Globus pallidus (tissue), 1 donor: ENCODE data around the gene ECD.

Experiments
- DNase-seq: peaks from one replicate; pipeline ENCODE4 v3.0.0-alpha.2; 2015; ENCODE audit warnings: low spot score

The ECD gene

GRCh38 chr10:73167783-73168464 is at the start of gene ECD, which contains the start of gene FAM149B1:
ECD (minus strand) TSS chr10:73168008; CDS start chr10:73163937, 4,071 bp downstream.
FAM149B1 (plus strand) TSS chr10:73168119; CDS start chr10:73168340, 221 bp downstream.
- peak; percentile 94 for DNase-seq

- DNase-seq = no peak
Measured at GRCh38 chr10:73215749-73216148, 47.9 kb upstream of the ECD start.

DNA sequence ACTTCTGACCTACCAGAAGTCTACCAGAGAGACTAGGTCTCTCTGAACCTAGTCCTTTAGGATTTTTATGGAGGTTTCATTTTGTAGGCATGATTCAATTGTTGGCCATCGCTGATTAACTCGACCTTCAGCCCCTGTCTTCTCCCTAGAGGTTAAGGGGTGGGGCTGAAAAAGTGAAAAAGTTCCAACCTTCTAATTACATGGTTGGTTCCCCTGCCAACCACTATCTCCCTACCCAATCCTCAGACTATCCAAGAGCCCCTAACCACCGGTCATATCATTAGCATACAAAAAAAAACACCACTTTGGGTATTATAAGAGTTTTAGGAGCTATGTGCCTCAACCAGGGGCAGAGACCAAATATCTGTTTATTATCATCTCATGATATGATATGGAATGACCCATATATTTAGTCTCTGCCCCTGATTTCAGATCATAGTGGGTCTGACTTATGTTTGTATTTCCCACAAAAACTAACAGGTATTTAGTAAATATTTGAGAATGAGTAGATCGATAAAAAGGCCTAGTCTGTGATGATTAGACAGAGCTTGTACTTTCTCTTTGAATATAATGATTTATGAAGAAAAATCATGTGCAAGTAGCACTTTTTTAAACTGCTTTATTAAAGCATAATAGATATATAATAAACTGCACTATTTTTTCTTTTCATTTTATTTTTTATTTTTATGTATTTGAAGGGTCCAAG is 43.5 kb upstream of the ECD start:
- DNase-seq = no peak

DNA sequence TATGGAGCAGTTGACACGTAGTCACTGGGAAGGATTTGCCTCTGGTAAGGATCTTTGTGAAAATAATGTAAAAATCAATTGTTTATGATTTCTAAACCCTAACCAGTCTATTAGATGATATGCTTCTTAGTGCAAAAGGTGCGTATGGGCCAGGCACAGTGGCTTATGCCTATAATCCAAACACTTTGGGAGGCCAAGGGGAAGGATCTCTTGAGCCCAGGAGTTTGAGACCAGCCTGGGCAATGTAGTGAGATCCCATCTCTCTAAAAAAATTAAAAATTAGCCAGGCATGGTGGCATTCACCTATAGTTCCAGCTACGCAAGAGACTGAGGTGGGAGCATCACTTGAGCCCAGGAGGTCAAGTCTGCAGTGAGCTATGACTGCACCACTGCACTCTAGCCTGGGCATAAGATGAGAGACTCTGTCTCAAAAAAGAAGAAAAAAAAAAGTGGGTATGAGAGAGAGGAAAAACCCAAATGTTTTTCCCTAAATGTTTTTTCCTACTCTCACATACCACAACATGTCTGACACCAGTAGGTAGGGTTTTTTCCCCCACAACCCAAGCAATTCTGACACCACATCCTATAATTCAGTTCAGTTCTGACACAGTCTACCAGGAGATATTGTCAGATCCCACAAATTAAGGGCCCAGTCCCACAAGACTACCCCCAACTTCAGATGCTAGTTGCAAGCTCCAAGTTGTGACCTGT is 42.7 kb upstream of the ECD start:
- DNase-seq = no peak

DNA sequence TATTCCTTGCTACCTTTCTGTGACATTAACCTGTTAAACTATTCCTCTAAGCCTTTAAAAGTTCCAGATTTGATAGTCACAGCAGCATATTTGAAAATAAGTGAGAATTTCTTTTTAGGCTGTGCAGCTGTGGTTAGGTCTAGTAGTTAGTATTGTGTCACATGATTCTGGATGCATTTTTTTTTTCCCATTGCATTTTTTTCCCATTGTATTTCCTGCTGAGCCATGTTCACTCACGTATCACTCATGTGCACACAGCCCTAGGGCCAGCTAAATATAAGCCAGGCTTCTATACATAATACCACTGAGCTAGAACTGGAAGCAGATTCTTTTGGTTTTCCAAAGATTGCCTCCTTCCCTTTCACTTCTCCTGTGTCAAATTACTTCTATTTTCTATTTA is 41.9 kb upstream of the ECD start:
- no peak for DNase-seq

DNA sequence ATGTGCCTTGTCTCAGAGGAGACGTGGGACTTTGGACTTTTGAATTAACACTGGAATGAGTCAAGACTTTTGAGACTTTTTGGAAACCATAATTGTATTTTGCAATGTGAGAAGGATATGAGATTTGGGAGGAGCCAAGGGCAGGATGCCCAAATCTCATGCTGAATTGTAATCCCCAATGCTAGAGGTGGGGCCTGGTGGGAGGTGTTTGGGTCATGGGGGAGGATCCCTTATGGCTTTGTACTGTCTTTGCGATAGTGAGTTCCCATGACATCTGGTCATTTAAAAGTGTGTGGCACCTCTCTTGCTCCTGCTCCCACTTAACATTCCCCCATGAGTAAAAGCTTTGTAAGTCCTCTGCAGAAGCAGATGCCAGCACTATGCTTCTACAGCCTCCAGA is 40.1 kb upstream of the ECD start:
- no peak for DNase-seq

- DNase-seq = no peak
Measured at GRCh38 chr10:73206385-73206784, 38.6 kb upstream of the ECD start.

DNA sequence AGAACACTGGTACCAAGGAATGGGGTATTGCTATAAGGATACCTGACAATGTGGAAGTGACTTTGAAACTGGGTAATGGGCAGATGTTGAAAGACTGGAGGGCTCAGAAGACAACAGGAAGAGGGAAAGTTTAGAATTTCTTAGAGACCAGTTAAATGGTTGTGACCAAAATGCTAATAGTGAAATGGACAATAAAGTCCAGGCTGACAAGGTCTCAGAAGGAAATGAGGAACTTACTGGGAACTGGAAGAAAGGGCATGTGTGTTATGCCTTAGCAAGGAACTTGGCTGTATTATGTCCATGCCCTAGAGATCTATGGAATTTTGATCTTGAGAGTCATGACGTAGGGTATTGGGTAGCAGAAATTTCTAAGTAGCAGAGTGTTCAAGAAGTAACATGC is 38.1 kb upstream of the ECD start:
- DNase-seq = no peak

- no peak for DNase-seq
Measured at GRCh38 chr10:73205081-73205480, 37.3 kb upstream of the ECD start.

GRCh38 chr10:73190188-73190587 is 22.4 kb upstream of the ECD start:
- no peak for DNase-seq

DNA sequence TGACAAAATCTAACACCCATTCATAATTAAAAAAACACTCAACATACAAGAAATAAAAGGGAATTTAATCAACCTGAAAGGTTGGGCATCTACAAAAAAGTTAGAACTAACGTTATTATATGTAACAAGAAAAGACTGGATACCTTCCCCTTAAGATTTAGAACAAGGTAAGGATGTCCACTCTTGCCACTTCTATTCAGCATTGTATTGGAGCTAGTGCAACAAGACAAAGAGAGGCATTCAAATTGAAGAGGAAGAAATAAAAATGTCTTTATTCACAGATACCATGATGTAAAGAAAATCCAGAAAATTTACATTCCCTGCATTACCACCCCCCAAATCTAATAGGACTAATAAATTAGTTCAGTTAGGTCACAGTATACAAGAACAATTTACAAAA is 18.5 kb upstream of the ECD start:
- DNase-seq = peak; percentile 53

DNA sequence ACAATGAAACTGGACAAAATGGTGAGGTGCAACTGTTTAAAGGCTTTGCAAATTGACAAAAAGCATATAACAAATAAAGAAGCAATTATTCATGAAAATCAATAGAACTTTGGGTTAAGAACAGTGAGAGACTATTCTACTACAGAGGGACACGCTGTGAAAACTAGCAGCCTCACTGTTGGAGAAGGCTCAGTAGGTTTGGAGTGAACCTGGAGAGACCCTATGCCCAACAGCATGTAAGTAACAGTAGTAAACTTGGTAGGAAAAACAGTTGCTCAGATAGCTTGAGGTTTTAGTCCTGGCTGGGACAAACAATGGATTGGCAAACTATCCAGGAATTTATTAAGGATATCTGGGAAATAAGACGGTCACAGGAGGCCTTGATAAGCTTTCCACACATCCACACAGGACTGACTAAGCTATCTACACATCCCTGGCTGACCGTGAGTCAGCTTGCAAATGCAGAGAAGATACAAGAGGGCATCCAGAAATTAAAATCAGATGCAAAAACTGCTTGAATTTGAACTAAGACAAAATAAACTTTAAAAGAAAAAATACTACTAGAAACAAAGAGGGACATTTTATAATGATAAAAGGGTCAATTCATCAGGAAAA is 16.0 kb upstream of the ECD start:
- DNase-seq = no peak

- no peak for DNase-seq
Measured at GRCh38 chr10:73182568-73182967, 14.8 kb upstream of the ECD start.

DNA sequence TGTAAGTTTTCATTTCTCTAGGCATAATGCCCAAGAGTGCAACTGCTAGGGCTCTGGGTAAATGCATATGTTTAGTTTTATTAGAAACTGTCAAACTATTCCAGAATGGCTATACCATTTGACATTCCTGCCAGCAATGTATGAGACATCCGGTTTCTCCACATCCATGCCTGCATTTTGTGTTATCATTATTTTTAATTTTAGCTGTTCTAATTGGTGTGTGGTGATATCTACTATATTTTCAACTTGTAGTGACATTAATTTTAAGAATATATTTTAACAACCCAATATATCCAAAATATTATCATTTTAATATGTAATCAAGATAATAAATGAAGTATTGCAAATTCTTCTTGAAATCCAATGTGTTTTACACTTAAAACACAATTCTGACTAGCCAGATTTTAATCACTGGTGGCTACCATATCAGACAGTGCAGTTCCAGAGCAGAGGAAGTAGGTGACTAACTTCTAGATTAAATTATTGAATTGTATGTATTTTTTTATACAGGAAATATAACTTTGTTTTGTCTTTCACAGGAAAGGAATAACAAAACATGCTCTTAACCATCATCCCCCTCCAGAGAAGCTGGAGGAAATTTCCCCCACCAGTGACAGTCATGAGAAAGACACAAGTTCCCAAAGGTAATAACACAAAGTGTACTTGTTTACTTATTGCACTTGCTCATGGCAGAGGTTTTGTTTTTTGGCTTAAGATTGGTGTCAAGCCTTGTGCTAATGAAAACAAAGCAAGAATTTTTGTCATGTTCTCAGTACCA is 6.5 kb upstream of the ECD start:
- no peak for DNase-seq

- DNase-seq = no peak
Measured at GRCh38 chr10:73172867-73173266, 5.1 kb upstream of the ECD start.

DNA sequence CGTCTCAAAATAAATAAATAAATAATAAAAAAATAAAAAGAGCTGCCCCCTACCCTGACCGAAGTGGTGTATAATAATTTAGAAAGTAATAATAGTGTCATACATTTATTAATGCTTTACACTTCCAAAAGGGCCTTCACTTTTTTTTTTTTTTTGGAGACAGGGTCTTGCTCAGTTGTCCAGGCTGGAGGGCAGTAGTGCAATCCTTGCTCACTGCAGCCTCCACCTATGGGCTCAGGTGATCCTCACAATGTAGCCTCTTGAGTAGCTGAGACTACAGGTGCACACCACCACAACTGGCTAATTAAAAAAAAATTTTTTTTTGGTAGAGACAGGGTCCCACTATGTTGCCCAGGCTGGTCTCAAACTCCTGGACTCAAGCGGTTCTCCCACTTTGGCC is 1.5 kb upstream of the ECD start:
- DNase-seq = no peak

DNA sequence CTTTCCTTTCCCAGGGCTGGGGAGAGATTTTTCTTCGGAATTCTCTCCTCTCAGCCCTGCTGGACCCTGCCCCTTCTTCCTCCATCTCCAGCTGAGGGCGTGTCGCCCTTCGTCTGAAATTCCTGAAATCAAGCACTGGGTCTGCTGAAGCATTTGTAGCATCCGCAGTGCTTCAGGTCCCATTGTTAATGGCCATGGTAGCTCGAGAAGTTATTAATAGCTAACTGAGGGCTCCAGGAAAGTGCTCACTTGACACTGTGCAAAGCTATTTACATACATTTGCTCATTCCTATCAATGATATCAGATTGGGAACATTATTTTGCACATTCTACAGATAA is 626 bp upstream of the ECD start:
- no peak for DNase-seq

GRCh38 chr10:73167458-73167782 is 388 bp downstream of the ECD start:
- no peak for DNase-seq

GRCh38 chr10:73166972-73167371 is 836 bp downstream of the ECD start:
- DNase-seq = no peak

GRCh38 chr10:73163096-73163495 is 4.7 kb downstream of the ECD start:
- no peak for DNase-seq

DNA sequence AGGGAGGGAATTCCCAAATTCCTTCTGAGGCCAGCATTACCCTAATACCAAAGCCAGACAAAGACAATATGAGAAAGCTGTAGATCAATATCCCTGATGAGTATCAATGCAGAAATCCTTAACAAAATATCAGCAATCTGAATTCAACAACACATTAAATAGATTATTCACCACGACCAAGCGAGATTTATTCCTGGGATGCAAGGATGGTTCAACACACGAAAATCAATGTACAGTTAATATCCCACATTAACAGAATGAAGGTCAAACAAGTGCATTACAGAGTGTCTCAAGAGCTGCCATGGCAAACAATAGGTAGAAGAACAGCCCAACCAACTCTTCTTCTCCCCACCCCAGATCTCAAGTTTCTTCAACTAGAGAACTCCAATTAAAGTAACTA is 6.1 kb downstream of the ECD start:
- DNase-seq = no peak

DNA sequence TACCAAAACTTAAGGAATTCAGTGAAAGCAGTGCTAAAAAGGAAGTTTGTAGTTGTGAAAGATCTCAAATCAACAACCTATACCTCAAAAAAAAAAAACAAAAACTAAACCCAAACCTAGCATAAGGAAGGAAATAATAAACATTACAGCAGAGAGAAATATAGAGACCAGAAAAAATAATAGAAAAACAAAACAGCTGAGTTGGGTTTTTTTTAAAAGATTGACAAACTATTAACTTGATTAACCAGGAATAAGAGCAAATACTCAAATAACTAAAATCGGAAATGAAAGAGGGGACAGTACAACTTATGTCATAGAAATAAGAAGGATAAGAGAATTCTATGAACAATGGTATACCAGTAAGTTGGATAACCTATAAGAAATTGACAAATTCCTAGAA is 6.7 kb downstream of the ECD start:
- no peak for DNase-seq
